Ascending aorta (tissue), 2 donors: Measurements from ENCODE around the gene PIEZO1. TPM values are rescaled to one million over a fixed set of nuclear protein-coding genes. Genes with fewer than 3 reads are reported as not detected.

Source experiments
- DNase-seq, 2 donors: peaks; one replicate each; pipeline ENCODE4 v3.0.0-alpha.2; 2019; ENCODE audit warnings: low spot score in 2 of 2
- H3K27ac ChIP-seq, 2 donors: fragments of 200-600 bp; sonication (generic); one replicate each; pipeline ENCODE4 v1.5.1; 2016 to 2017; ENCODE audit warnings: mild to moderate bottlenecking in 1 of 2
- H3K27me3 ChIP-seq: fragments of 200-600 bp; sonication (generic); one replicate; pipeline ENCODE4 v1.5.1; 2017
- H3K36me3 ChIP-seq, 2 donors: fragments of 200-600 bp; sonication (generic); one replicate each; pipeline ENCODE4 v1.5.1; 2016
- H3K4me1 ChIP-seq, 2 donors: fragments of 200-600 bp; sonication (generic); one replicate each; pipeline ENCODE4 v1.5.1; 2016 to 2017; ENCODE audit warnings: mild to moderate bottlenecking in 1 of 2
- H3K4me3 ChIP-seq, 2 donors: fragments of 200-600 bp; sonication (generic); one replicate each; pipeline ENCODE4 v1.5.1; 2016 to 2017; ENCODE audit warnings: mild to moderate bottlenecking in 1 of 2
- H3K9me3 ChIP-seq, 2 donors: fragments of 200-600 bp; sonication (generic); one replicate each; pipeline ENCODE4 v1.5.1; 2016
- CTCF ChIP-seq, 3 experiments: fragments of 200-600 bp in 2 of 3; fragments of 450-650 bp in 1 of 3; sonication (generic) in 2 of 3; IDR thresholded peaks; one replicate each; pipeline ENCODE4 v1.5.1; 2016 to 2019; ENCODE audit warnings: antibody characterized with exemption in 3 of 3, mild to moderate bottlenecking in 1 of 3, moderate library complexity in 1 of 3
- intact Hi-C: fragments of 100-400 bp; cut with DNase I; formaldehyde crosslinking; loops from one replicate; pipeline ENCODE4 v1.15.1; 2023
- total RNA-seq: library from RNA; depleted of rRNA; stranded (reverse); fragments of >200 nt; gene quantifications from one replicate; pipeline ENCODE4 v1.1.0, GENCODE V29; 2016

PIEZO1 gene, protein sequence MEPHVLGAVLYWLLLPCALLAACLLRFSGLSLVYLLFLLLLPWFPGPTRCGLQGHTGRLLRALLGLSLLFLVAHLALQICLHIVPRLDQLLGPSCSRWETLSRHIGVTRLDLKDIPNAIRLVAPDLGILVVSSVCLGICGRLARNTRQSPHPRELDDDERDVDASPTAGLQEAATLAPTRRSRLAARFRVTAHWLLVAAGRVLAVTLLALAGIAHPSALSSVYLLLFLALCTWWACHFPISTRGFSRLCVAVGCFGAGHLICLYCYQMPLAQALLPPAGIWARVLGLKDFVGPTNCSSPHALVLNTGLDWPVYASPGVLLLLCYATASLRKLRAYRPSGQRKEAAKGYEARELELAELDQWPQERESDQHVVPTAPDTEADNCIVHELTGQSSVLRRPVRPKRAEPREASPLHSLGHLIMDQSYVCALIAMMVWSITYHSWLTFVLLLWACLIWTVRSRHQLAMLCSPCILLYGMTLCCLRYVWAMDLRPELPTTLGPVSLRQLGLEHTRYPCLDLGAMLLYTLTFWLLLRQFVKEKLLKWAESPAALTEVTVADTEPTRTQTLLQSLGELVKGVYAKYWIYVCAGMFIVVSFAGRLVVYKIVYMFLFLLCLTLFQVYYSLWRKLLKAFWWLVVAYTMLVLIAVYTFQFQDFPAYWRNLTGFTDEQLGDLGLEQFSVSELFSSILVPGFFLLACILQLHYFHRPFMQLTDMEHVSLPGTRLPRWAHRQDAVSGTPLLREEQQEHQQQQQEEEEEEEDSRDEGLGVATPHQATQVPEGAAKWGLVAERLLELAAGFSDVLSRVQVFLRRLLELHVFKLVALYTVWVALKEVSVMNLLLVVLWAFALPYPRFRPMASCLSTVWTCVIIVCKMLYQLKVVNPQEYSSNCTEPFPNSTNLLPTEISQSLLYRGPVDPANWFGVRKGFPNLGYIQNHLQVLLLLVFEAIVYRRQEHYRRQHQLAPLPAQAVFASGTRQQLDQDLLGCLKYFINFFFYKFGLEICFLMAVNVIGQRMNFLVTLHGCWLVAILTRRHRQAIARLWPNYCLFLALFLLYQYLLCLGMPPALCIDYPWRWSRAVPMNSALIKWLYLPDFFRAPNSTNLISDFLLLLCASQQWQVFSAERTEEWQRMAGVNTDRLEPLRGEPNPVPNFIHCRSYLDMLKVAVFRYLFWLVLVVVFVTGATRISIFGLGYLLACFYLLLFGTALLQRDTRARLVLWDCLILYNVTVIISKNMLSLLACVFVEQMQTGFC (N-terminal part only)
- total RNA-seq: 428 TPM

DNA sequence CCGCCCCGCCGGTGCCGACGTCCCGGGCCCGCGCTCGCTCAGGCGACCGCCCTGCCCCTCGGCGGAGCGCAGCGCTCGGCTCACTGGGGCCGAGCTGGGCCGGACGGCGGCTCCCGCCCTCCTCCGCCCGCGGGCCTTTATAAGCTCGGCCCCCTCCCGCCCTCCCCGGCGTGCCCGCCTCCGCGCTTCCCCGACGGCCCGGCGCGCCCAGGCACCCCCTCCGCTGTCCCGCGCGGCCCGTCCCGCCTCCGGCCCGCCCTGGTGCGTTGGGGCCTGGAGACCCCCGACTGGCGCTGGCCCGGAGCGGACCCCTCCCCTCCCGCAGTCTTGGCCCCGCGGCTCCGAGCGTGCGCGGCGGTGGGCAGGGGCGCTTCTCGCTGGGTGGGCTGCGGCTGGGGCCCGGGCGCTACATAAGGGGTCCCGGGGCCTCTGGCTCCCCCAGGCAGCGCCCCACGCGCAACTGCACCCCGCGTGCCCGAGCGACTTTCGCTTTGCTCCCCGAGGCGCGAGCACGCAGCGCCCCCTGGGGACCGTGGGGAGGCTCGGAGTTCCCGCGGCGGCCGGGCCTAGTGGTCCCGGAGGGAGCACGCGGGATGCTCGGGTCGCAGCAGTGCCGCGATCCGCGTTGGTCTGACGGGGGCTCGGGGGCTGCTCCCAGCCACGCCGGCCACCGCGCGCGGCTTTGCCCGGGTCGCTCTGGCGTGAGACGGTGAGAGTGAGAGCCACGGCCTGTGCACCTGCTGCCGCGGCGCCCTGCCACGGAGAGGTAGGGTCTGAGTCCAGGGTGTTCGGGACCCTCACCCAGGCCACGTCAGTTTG, at the start of gene PIEZO1:
Gene PIEZO1, minus strand, starts transcription at position 115 of the 819 bp plus-strand sequence. CDS start 256 bp downstream, outside the sequence.
- Histone ChIP-seq H3K9me3 (no peaks in the 10 kb centered on the region), H3K36me3 (no peaks in the 10 kb centered on the region), H3K4me1 (peaks cover 15 to 23% of the 10 kb centered on the region in 2 donors), H3K27me3 (no peaks in the 10 kb centered on the region), H3K4me3 (peak within 1 kb of the TSS; percentile 93 to 95), H3K27ac (peak within 1 kb of the TSS; percentile 90 to 93)
- TF ChIP-seq CTCF (IDR thresholded peaks at IDR 0.05): peak; percentile 90 to 98 (median 95)
- intact Hi-C loops: loop anchor here (1.0 to 2.0 kb wide), 6 partner anchors 17 to 71 kb away; partner anchors contain the start of genes CDT1, GALNS and TRAPPC2L
- DNase-seq: peak in 1 of 2 donors; percentile 88

DNA sequence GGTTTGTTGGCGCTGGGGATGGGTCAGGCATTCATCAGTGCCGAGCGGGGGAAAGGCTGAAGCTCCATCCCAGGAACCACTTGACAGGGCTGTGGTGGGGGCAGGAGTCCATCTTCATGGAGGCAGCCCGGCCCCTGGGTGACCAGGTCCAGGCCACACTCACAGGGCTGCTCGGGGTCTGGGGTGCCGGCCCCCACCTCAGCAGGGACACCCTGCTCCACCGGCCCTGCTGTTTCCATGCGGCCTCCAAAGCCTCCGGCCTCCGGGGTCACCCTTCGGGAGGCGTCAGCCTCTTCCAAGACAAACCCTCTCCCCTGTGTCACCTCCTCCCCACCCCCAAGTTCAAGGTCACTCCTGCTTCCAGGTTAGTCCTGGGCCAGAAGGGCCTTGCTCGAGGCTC, 49.6 kb upstream of the PIEZO1 start:
- no peak for DNase-seq
- no peak for TF ChIP-seq CTCF (IDR thresholded peaks at IDR 0.05)
- Histone ChIP-seq H3K4me3 (no peak overlapping the region), H3K27me3 (no peaks in the 10 kb centered on the region), H3K36me3 (peaks cover 12 to 37% of the 10 kb centered on the region in 2 donors), H3K9me3 (no peaks in the 10 kb centered on the region), H3K4me1 (no peaks in the 10 kb centered on the region), H3K27ac (no peak overlapping the region)
- intact Hi-C loops: no loop called here

DNA sequence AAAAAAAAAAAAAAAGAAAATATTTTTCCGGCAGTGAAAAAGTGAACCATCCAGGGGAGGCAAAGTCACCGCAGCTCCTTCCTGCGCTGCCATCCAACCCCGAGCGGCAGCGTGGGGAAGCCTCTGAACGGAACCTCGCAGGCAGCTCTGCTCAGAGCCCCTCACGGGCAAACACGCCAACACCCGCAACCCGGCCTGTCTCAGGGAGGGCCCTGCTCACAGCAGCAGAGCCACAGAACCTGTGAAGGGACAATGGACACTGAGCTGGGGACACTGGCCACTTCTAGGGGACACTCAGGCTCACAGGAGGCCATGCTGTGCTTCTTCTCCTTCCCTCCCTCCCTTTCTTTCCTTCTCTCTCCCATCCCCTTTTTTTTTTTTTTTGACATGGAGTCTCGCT, 48.1 kb upstream of the PIEZO1 start:
- Histone ChIP-seq H3K9me3 (no peaks in the 10 kb centered on the region), H3K4me3 (no peak overlapping the region), H3K4me1 (no peaks in the 10 kb centered on the region), H3K27ac (no peak overlapping the region), H3K27me3 (no peaks in the 10 kb centered on the region), H3K36me3 (peaks cover 10 to 39% of the 10 kb centered on the region in 2 donors)
- intact Hi-C loops: no loop called here
- DNase-seq: no peak
- TF ChIP-seq CTCF (IDR thresholded peaks at IDR 0.05): no peak

DNA sequence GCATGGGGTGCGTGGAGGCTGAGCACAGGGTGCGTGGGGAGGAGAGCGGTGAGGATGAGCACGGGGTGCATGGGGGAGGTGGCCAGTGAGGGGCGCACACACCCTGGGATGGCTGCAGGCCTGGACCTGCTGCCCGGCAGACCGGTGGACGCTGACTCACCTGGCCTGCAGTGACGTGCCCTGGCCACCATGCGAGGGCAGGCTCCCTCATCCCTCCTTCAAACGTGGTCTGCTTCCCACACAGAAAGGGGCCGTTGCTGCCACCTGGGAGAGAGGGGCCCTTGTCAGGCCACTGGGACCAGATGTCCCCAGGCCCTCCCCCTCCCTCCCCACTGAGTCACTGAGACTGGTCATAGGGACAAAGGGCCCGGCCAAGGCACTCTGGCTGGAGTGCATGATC, 46.8 kb upstream of the PIEZO1 start:
- Histone ChIP-seq H3K4me3 (no peak overlapping the region), H3K36me3 (peaks cover 7 to 41% of the 10 kb centered on the region in 2 donors), H3K9me3 (no peaks in the 10 kb centered on the region), H3K27ac (no peak overlapping the region), H3K27me3 (no peaks in the 10 kb centered on the region), H3K4me1 (no peaks in the 10 kb centered on the region)
- intact Hi-C loops: no loop called here
- TF ChIP-seq CTCF (IDR thresholded peaks at IDR 0.05): no peak
- no peak for DNase-seq
